Body of pancreas (tissue), 4 donors: ENCODE data around the gene PXMP4. TPM values are rescaled to one million over a fixed set of nuclear protein-coding genes. Genes with fewer than 3 reads are reported as not detected.
A peak's percentile ranks its signal among the peaks of the same experiment; 100 is the strongest.

Source experiments
- ATAC-seq: fragments of 150-250 bp; one replicate; pipeline ENCODE4 v1.9.1; 2016
- DNase-seq, 4 donors: peaks; one replicate each; pipeline ENCODE4 v3.0.0-alpha.2; 2019
- H3K27ac ChIP-seq, 4 donors: fragments of 200-600 bp; sonication (generic); 1 replicate in 3 of 4; 2 replicates in 1 of 4; pipeline versions ENCODE4 v1.5.1 to v1.6.1; 2016 to 2019; ENCODE audit warnings: mild to moderate bottlenecking in 1 of 4, mixed read lengths in 1 of 4, moderate library complexity in 1 of 4
- H3K27me3 ChIP-seq, 2 donors: fragments of 200-600 bp; sonication (generic); one replicate each; pipeline ENCODE4 v1.6.0; 2016; ENCODE audit warnings: mild to moderate bottlenecking in 1 of 2
- H3K36me3 ChIP-seq, 2 donors: fragments of 200-600 bp; sonication (generic); replicated peaks in 1 of 2; 2 replicates each; pipeline ENCODE4 v1.5.1; 2016; ENCODE audit warnings: low read depth in 2 of 2; ENCODE audit not compliant: insufficient read depth in 1 of 2
- H3K4me1 ChIP-seq: fragments of 200-600 bp; sonication (generic); one replicate; pipeline ENCODE4 v1.6.0; 2016
- H3K4me3 ChIP-seq, 2 donors: fragments of 200-600 bp; sonication (generic); 1 replicate in 1 of 2; 2 replicates in 1 of 2; pipeline ENCODE4 v1.5.1; 2016 to 2019
- H3K9me3 ChIP-seq, 3 donors: fragments of 200-600 bp; sonication (generic); 1 replicate in 2 of 3; 2 replicates in 1 of 3; pipeline ENCODE4 v1.5.1; 2016
- POLR2A ChIP-seq, 3 donors: fragments of 450-650 bp; IDR thresholded peaks; one replicate each; pipeline ENCODE4 v1.6.1; 2016; ENCODE audit warnings: antibody characterized with exemption in 3 of 3, mild to moderate bottlenecking in 2 of 3
- WGBS, 2 donors: methylation state at CpG; one replicate each; pipeline ENCODE4 v1.1.5; 2017; 5-methylcytosine and 5-hydroxymethylcytosine counted together
- intact Hi-C: fragments of 100-400 bp; cut with DNase I; formaldehyde crosslinking; loops from one replicate; pipeline ENCODE4 v1.15.1; 2023
- total RNA-seq, 2 donors: library from RNA; depleted of rRNA; stranded (reverse); fragments of >200 nt; gene quantifications; one replicate each; pipeline ENCODE4 v1.1.0, GENCODE V29; 2016
- TF ChIP-seq, protein P1 (sequence below), 7 experiments: fragments of 450-650 bp in 4 of 7; fragments of 200-600 bp in 3 of 7; sonication (generic) in 3 of 7; IDR thresholded peaks; one replicate each; pipeline ENCODE4 v1.5.1; 2016 to 2019; ENCODE audit warnings: antibody characterized with exemption in 7 of 7

Gene PXMP4
- total RNA-seq, 2 donors from 2014 or later = 3.3 to 5.2 TPM

DNA sequence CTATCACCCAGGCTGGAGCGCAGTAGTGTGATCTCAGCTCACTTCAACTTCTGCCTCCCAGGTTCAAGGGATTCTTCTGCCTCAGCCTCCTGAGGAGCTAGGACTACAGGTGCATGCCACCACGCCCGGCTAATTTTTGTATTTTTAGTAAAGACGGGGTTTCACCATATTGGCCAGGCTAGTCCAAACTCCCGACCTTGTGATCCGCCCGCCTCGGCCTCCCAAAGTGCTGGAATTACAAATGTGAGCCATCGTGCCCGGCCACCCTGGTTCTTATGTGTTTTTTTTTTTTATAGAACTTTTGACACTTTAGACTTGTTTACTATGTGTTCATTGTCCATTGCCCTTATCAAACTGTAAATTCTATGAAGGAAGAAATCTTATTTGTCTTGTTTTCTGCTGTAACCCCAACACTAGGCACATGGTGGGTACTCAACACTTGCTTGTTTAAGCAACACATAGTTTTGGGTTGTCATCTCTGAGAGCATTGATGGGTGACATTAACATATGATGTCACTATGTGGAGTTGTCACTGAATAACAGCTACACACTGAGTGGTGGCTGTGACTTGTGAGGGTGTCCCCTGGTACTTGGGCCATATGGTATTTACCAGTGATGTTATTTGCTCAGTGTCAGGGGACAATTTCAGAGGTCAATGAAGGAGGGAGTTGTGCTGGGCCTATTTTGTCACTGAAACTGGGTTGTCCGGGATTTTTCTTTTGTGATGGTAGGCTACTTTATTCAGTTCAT is 1.5 kb upstream of the PXMP4 start:
- Histone ChIP-seq H3K4me1 (peaks cover 18% of the 10 kb centered on the region), H3K36me3 (no peaks in the 10 kb centered on the region), H3K9me3 (no peaks in the 10 kb centered on the region), H3K27ac (no peak overlapping the region), H3K27me3 (no peaks in the 10 kb centered on the region), H3K4me3 (no peak overlapping the region)
- intact Hi-C loops = no loop called here
- ATAC-seq (no peak), DNase-seq (no peak)
- WGBS, 2 donors = 85 to 90% methylated on average over 11 of the region's 11 CpGs
- TF ChIP-seq POLR2A (IDR thresholded peaks at IDR 0.05) = no peak
- TF ChIP-seq, protein P1, sequence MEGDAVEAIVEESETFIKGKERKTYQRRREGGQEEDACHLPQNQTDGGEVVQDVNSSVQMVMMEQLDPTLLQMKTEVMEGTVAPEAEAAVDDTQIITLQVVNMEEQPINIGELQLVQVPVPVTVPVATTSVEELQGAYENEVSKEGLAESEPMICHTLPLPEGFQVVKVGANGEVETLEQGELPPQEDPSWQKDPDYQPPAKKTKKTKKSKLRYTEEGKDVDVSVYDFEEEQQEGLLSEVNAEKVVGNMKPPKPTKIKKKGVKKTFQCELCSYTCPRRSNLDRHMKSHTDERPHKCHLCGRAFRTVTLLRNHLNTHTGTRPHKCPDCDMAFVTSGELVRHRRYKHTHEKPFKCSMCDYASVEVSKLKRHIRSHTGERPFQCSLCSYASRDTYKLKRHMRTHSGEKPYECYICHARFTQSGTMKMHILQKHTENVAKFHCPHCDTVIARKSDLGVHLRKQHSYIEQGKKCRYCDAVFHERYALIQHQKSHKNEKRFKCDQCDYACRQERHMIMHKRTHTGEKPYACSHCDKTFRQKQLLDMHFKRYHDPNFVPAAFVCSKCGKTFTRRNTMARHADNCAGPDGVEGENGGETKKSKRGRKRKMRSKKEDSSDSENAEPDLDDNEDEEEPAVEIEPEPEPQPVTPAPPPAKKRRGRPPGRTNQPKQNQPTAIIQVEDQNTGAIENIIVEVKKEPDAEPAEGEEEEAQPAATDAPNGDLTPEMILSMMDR (IDR thresholded peaks at IDR 0.05) = no peak

DNA sequence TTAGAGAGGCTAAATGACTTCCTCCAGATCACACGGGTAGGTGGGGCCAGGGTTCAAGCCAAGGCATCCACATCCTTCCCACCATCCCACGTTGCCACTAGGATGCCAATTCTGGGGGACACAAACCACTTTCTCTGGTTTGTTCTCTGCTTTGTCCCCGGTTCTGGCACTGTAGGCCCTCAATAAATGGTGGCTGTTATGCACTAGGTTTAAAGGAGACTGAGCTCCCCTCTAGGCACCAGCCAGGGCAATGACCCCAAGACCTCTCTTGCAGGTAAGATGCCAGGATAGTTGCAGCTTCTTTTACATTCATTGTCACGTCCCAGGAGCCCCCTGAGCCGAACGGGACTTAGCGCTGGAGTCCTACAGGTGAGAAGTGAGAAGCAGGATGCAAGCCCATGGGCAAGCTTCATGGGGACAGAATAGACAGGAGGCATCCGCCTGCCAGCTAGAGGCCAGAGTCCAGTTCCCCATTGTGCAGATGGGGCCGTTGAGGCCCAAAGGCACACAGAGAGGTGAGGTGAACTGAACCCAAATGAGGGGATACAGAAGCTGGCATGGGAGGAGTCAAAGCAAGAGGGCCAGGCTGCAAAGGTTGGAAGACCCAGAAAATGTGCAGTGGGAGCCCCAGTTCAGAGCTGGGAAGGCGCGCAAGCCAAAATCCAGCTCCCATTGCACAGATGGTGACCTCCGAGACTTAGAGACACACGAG is 677 bp downstream of the PXMP4 start:
- DNase-seq (no peak), ATAC-seq (no peak)

DNA sequence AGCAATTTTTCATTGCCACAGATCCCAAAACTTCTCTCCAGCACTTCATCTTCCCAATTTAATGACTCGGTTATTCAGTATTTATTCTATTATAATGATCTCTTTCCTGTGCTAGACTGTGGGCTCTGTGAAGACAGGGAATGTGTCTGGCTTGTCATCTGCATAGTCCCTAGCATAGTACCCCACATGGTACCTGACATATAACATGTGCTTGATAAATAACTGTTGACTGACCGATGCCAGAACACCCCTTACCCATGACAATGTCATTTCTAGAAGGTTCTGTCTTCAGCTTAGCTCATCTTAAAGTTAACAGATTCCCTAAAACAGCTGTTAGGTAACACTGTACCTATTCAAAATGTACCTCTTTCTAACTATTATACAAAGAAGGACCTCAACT is 3.6 kb downstream of the PXMP4 start:
- Histone ChIP-seq H3K4me3 (no peak overlapping the region), H3K4me1 (peaks cover 18% of the 10 kb centered on the region), H3K27me3 (no peaks in the 10 kb centered on the region), H3K9me3 (no peaks in the 10 kb centered on the region), H3K36me3 (peaks cover 0 to 7% of the 10 kb centered on the region in 2 donors), H3K27ac (no peak overlapping the region)
- WGBS, 2 donors = 83 to 87% methylated on average over 2 of the region's 2 CpGs
- TF ChIP-seq, protein P1 (IDR thresholded peaks at IDR 0.05) = no peak
- no peak for TF ChIP-seq POLR2A (IDR thresholded peaks at IDR 0.05)
- intact Hi-C loops = no loop called here
- DNase-seq (no peak), ATAC-seq (no peak)

More for the DNA sequence above, 677 bp downstream of the PXMP4 start:
- 37 to 41% methylated on average over 5 to 13 of the region's 13 CpGs for WGBS, 2 donors
- peak overlapping the region; percentile 52 to 75 (median 64) for H3K27ac ChIP-seq
- no peaks in the 10 kb centered on the region for H3K27me3 ChIP-seq
- H3K36me3 ChIP-seq = no peaks in the 10 kb centered on the region
- intact Hi-C loops = no loop called here
- H3K4me1 ChIP-seq = peaks cover 18% of the 10 kb centered on the region
- H3K9me3 ChIP-seq = no peaks in the 10 kb centered on the region
- peak overlapping the region; percentile 72 to 75 for H3K4me3 ChIP-seq
- no peak for TF ChIP-seq POLR2A (IDR thresholded peaks at IDR 0.05)
- TF ChIP-seq, protein P1 (IDR thresholded peaks at IDR 0.05) = no peak

DNA sequence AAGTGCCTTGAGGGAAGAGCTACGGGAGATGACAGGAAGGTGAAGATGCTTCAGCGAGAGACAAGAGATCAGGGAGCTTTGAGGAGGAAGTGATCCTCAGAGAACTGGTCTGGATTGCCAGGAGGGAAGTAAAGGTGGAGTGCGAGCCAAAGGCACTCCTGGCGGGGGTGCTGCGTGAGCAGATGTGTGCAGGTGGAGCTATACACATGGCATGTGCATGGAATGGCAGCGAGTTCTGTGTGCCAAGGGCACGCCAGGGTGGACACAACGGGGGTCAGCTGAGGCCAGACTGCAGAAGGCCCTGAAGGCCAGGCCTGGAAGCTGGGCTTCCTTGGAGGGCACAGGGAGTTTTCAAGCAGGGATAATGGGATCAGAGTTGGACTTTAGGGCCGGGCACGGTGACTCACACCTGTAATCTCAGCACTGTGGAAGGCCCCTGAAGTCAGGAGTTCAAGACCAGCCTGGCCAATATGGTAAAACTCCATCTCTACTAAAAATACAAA is 6.2 kb downstream of the PXMP4 start:
- intact Hi-C loops = no loop called here
- no peak overlapping the region for H3K4me3 ChIP-seq
- no peak for ATAC-seq
- H3K4me1 ChIP-seq = peaks cover 6% of the 10 kb centered on the region
- TF ChIP-seq POLR2A (IDR thresholded peaks at IDR 0.05) = no peak
- TF ChIP-seq, protein P1 (IDR thresholded peaks at IDR 0.05) = no peak
- H3K27me3 ChIP-seq = no peaks in the 10 kb centered on the region
- no peak for DNase-seq
- H3K36me3 ChIP-seq = peaks cover 0 to 7% of the 10 kb centered on the region in 2 donors
- no peaks in the 10 kb centered on the region for H3K9me3 ChIP-seq
- no peak overlapping the region for H3K27ac ChIP-seq
- 81 to 82% methylated on average over 8 to 10 of the region's 10 CpGs for WGBS, 2 donors
